GM21528 (cell line): ENCODE data around the gene PRSS22.
A peak's percentile ranks its signal among the peaks of the same experiment; 100 is the strongest.

Source experiments
- ATAC-seq: cut with Tn5 transposase; IDR thresholded peaks from one replicate; pipeline ENCODE4 v1.9.1; 2021; ENCODE audit warnings: mild to moderate bottlenecking, moderate library complexity; ENCODE audit not compliant: unreplicated experiment, low FRiP score

PRSS22 gene

GRCh38 chr16:2881783-2882649 lies 24.0 kb upstream of the PRSS22 start:
- ATAC-seq: peak; percentile 2

DNA sequence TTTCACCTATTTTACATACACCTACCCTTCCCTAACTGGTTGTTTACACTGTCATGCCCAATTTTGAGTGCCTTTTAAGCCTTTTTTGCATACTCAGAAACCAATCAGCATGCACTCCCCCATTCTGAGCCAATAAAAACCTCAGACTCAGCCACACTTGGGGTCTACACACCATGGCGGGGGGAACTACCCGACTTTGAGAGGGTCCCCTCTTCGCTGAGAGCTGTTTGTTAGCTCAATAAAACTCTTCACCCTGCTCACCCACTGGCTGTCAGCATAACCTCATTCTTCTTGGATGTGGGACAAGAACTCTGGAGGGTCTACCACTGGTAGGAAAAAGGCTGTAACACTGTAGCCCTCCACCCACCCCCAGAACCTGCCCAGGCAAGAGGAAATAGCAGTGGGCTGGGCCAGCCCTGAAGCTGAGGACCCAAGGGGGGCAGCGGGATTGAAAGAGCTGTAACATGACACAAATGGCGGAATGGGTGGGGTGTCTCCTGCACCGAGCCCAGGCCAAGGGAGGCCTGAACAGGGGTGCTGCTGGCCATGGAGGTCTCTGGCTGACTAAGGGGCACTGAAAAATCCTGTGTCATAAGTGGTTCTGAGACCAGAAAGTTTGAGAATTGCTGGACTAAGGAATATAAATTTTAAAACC lies 22.0 kb upstream of the PRSS22 start:
- no peak for ATAC-seq

GRCh38 chr16:2874912-2875362 lies 17.0 kb upstream of the PRSS22 start:
- ATAC-seq: peak; percentile 60

GRCh38 chr16:2874032-2874911 lies 16.3 kb upstream of the PRSS22 start:
- ATAC-seq: no peak

GRCh38 chr16:2871926-2872325 lies 14.0 kb upstream of the PRSS22 start:
- no peak for ATAC-seq

DNA sequence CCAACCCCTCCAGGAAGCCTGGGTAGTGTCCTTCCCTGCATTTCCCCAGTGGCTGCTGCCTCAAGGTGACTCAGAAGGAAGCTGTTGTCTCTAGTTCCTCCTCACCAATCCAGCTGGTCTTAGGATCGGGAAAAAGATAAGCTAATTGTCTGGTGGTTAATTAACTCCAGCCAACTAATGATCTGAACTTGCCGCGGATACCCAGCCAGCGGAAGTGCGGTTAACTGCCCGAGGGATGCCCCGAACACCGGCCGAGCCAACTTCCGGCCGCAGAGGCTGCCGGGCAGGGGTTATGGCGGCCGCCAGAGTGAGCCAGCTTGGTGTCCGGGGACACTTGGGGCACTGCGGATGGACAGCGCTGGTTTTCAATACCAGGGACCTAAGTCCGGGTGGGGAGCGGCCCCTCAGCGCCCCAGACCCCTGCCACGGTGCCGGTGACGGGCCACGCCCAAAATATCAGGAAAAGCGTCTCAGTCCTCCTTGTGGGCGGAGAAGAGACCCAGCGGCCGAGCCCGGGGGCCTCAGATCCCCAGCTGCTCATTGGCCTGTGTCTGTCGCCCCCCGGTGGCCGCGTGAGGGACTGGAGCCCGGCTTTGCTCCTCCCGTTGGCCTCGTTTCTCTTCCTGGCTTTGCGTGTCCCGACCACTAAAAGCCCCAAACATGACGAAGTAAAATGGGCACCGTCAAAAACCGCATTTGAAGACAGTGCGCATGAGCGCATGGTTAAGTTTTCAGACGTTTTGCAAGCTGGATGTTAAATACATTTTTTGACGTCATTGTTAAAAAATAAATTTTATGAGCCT lies 10.2 kb upstream of the PRSS22 start:
- peak; percentile 90 for ATAC-seq

- no peak for ATAC-seq
Observed at GRCh38 chr16:2867661-2867986, 9.7 kb upstream of the PRSS22 start.

GRCh38 chr16:2866431-2866830 lies 8.5 kb upstream of the PRSS22 start:
- ATAC-seq: no peak

DNA sequence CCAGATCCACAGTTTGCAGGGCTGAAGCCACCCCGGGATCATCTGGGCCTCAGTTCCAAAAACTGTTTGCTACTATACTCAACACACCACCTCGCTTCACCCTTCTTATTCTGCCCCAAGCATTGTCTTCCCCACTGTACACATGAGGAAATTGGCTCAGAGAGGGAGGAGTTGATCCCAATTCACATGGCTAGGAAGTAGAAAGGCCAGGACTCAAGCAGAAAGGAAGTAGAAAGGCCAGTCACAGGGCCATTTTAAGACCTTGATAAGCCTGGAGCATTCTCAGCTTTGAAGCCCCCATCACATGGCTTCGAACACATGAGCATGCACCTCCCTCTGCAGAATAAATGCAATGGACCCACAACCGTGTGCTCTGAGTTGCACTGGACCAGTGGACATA lies 7.7 kb upstream of the PRSS22 start:
- ATAC-seq: no peak

DNA sequence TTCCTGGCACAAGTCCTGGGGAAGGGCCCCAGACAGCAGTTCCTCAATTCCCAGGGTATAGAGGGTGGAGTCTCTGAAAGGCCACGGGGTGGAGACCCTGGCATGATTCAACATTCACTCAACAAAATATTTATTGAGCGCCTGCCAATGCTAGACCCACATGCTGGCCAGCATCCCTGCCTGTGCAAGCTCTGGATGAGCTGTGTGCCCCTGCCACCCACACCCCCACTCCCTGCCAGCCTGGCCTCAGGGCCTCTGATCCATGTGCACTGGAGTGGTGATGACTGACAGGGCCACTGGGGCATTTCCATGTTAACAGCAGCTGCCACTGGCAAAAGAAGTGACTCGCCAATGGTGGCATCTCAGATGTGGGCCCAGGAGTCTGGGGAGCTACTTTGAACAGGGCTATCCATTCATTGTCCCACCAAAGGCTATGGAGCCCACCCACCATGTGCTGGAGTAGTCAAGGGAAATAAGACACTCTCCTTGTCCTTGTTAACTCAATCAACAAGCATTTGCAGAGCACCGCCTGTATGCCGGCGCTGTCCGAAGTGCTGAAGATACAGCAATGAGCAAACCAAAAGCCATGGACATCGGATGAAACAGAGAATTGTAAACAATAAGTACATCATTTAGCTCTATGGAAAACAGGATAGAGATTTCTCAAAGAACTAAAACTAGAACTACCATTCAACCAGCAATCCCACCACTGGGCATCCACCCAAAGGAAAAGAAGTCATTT lies 3.0 kb upstream of the PRSS22 start:
- no peak for ATAC-seq

DNA sequence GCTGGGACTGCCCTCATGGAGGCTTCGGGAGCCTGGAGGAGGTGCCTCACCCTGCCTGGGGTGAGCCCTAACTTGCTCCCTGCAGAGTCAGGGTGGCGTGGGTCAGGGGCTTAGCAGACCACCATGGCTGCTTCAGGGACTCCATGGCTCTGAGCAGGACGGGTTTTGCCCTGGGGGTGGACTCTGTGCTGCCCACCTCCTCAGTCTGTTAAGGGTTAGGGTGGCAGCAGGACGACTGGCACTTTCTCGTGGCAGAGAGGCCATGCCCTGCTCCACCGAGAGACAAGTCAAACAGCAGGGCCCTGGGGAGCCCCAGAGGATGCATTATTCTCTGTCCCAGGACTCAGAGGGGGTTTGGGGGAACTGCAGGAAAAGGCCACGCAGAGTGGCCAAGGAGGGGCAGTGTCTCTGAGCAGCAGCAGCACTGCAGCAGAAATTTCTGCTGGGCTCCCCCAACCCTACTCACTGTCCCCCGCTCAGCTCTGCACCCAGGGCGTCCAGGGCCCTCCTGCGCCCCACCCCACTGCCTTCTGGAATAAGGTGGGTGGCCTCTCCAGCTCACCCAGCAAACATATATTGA lies 1.8 kb upstream of the PRSS22 start:
- no peak for ATAC-seq

DNA sequence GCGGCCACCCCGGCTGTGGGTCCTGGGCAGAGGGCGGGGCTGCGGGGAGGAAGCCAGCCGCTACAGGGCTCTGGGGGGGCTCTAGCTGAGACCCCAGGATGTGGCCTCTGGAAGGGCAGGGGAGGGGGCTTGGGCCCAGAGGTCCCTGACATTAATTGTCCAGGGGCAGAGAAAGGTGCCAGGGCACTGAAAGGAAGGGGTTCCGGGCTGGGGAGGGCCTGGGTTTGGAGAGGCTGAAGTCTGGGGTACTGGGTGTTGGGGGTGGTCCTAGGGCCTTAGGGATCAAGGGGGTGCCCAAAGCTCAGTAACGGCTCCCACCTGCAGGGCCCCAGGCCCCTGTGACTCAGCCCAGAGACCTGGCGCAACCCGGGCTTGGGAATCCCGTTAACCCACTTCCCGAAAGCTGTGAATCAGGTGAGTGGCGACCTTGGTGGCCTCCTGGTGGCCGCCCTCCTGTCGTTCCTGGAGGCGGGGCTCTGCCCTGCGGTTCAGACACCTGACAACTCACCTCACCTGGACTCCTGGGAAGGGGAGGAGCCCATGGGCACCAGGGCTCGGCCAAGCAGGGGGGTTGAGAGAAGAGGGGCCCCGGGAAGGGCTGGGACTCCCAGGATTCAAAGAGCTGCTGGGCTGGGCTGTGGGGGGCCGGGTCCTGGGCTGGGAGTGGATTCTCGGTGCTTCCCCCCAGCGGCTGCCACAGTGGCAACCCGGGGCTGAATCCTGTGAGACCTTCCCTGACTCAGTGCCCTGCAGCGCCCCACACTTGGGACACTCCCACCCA lies 465 bp upstream of the PRSS22 start:
- no peak for ATAC-seq

- ATAC-seq: no peak
Observed at GRCh38 chr16:2856686-2857450, 1.1 kb downstream of the PRSS22 start.

GRCh38 chr16:2856061-2856670 lies 1.8 kb downstream of the PRSS22 start:
- ATAC-seq: no peak

GRCh38 chr16:2855536-2855935 lies 2.4 kb downstream of the PRSS22 start:
- no peak for ATAC-seq

GRCh38 chr16:2854700-2855309 lies 3.2 kb downstream of the PRSS22 start:
- ATAC-seq: no peak

- no peak for ATAC-seq
Observed at GRCh38 chr16:2853531-2854073, 4.4 kb downstream of the PRSS22 start.
